Measurements from ENCODE around the gene BNC2. TPM values are rescaled to one million over a fixed set of nuclear protein-coding genes. Genes with fewer than 3 reads are reported as not detected.
A peak's percentile ranks its signal among the peaks of the same experiment; 100 is the strongest.

BNC2 gene
- total and polyA plus RNA-seq, 4 donors: 0.96 to 23.2 (median 9.7) TPM

- Histone ChIP-seq H3K9me3 (ENCODE audit: control insufficient read depth in 4 of 4, insufficient read depth in 3 of 4, low read length in 3 of 4) (peaks cover 0 to 2% (median 0%) of the 10 kb centered on the region in 4 donors), H3K27me3 (ENCODE audit: control insufficient read depth in 3 of 3, insufficient read depth in 3 of 3, low read length in 2 of 3) (no peaks in the 10 kb centered on the region), H3K36me3 (ENCODE audit: control insufficient read depth in 4 of 4, insufficient read depth in 4 of 4, low read length in 4 of 4) (no peaks in the 10 kb centered on the region), H3K27ac (ENCODE audit: low read depth in 1 of 2, low read length in 1 of 2) (no peak overlapping the region), H3K4me3 (no peak overlapping the region), H3K9ac (ENCODE audit: insufficient read depth in 1 of 2, low read length in 2 of 2) (no peak overlapping the region), H3K4me1 (ENCODE audit: control insufficient read depth in 5 of 5, insufficient read depth in 5 of 5, low read length in 5 of 5) (peaks cover 0 to 21% (median 9%) of the 10 kb centered on the region in 5 donors)
- DNase-seq: peak in 2 of 3 donors; percentile 41 to 48
- WGBS, 2 donors: 59 to 81% methylated on average over 5 of the region's 5 CpGs
- no peak for ATAC-seq (ENCODE audit: insufficient read depth, low FRiP score)
- TF ChIP-seq, protein P1, sequence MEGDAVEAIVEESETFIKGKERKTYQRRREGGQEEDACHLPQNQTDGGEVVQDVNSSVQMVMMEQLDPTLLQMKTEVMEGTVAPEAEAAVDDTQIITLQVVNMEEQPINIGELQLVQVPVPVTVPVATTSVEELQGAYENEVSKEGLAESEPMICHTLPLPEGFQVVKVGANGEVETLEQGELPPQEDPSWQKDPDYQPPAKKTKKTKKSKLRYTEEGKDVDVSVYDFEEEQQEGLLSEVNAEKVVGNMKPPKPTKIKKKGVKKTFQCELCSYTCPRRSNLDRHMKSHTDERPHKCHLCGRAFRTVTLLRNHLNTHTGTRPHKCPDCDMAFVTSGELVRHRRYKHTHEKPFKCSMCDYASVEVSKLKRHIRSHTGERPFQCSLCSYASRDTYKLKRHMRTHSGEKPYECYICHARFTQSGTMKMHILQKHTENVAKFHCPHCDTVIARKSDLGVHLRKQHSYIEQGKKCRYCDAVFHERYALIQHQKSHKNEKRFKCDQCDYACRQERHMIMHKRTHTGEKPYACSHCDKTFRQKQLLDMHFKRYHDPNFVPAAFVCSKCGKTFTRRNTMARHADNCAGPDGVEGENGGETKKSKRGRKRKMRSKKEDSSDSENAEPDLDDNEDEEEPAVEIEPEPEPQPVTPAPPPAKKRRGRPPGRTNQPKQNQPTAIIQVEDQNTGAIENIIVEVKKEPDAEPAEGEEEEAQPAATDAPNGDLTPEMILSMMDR (IDR thresholded peaks at IDR 0.05; ENCODE audit: control extremely low read depth, extremely low read depth): no peak
Measured at GRCh38 chr9:16680975-16681651, 189.4 kb downstream of the BNC2 start.

DNA sequence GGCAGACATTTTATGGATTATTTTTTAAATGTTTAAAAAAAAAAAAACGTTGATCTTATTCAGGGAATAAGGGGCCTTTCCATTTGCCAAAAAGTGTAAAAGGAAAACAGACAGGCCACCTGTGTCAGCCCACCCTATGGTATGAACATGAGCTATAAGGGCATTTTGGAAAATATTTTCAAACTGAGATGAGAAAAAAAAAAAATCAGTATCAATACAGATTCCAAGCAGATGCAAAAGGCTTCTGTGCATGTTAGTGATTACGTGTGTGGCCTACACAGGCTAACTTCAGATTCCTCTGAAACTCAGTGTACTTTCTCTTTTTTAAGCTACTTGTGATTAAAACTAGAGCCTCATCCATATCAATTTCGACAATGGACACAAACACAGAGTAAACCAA lies 189.9 kb downstream of the BNC2 start:
- Histone ChIP-seq H3K4me1 (ENCODE audit: control insufficient read depth in 5 of 5, insufficient read depth in 5 of 5, low read length in 5 of 5) (peaks cover 0 to 21% (median 9%) of the 10 kb centered on the region in 5 donors), H3K27ac (ENCODE audit: low read depth in 1 of 2, low read length in 1 of 2) (no peak overlapping the region), H3K9ac (ENCODE audit: insufficient read depth in 1 of 2, low read length in 2 of 2) (no peak overlapping the region), H3K36me3 (ENCODE audit: control insufficient read depth in 4 of 4, insufficient read depth in 4 of 4, low read length in 4 of 4) (no peaks in the 10 kb centered on the region), H3K9me3 (ENCODE audit: control insufficient read depth in 4 of 4, insufficient read depth in 3 of 4, low read length in 3 of 4) (peaks cover 0 to 2% (median 0%) of the 10 kb centered on the region in 4 donors), H3K27me3 (ENCODE audit: control insufficient read depth in 3 of 3, insufficient read depth in 3 of 3, low read length in 2 of 3) (no peaks in the 10 kb centered on the region), H3K4me3 (no peak overlapping the region)
- TF ChIP-seq, protein P1 (IDR thresholded peaks at IDR 0.05; ENCODE audit: control extremely low read depth, extremely low read depth): no peak
- DNase-seq (no peak), ATAC-seq (ENCODE audit: insufficient read depth, low FRiP score) (no peak)
- WGBS, 2 donors: 76 to 85% methylated on average over 3 of the region's 3 CpGs

DNA sequence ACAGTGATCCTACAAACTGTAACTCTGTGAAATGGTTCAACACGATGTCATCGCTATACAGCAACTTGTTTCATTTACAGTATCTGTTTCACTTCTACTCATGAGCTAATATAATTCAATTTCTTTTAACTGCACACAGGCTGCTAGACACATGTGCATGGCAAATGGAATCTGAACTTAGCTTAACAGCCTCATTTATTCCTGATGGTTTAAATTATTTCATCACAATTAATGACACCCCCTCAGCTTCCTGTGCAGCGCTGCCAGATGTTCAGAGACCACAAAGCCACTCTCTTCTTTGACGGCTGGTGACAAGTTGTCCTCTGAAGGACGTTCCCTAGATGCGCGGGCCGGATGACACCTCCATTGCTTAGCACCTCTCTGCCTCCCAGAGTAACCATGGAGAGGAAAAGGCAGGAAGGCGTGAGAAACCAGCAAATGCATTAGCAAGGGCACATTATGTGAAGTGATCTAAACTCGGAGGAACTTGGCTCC lies 191.1 kb downstream of the BNC2 start:
- no peak overlapping the region for H3K27ac ChIP-seq (ENCODE audit: low read depth in 1 of 2, low read length in 1 of 2)
- TF ChIP-seq, protein P1 (IDR thresholded peaks at IDR 0.05; ENCODE audit: control extremely low read depth, extremely low read depth): no peak
- no peak overlapping the region for H3K4me3 ChIP-seq
- peaks cover 0 to 21% (median 9%) of the 10 kb centered on the region in 5 donors for H3K4me1 ChIP-seq (ENCODE audit: control insufficient read depth in 5 of 5, insufficient read depth in 5 of 5, low read length in 5 of 5)
- WGBS, 2 donors: 50 to 55% methylated on average over 10 of the region's 10 CpGs
- H3K27me3 ChIP-seq (ENCODE audit: control insufficient read depth in 3 of 3, insufficient read depth in 3 of 3, low read length in 2 of 3): no peaks in the 10 kb centered on the region
- H3K9ac ChIP-seq (ENCODE audit: insufficient read depth in 1 of 2, low read length in 2 of 2): peak overlapping the region in 1 of 2 donors; percentile 28
- DNase-seq (peak in 2 of 3 donors; percentile 16 to 38), ATAC-seq (ENCODE audit: insufficient read depth, low FRiP score) (no peak)
- peaks cover 0 to 2% (median 0%) of the 10 kb centered on the region in 4 donors for H3K9me3 ChIP-seq (ENCODE audit: control insufficient read depth in 4 of 4, insufficient read depth in 3 of 4, low read length in 3 of 4)
- H3K36me3 ChIP-seq (ENCODE audit: control insufficient read depth in 4 of 4, insufficient read depth in 4 of 4, low read length in 4 of 4): no peaks in the 10 kb centered on the region
